Activated CD4-positive, alpha-beta T cell treated with anti-CD3 and anti-CD28 coated beads, Interleukin-2, amount 10 ng/mL, durations not matched to agents 7 days and 5 days (primary cell): ENCODE measurements around the gene PRTN3. TPM values are rescaled to one million over a fixed set of nuclear protein-coding genes. Genes with fewer than 3 reads are reported as not detected.
"Not testable (repeated sequence)": the region's sequence is repeated elsewhere in the genome, so short reads cannot be mapped to it uniquely, and the experiment has no call there.

Experiments used
- CTCF ChIA-PET: fragments of 350-600 bp; sonication (Branson Sonifier 250); formaldehyde crosslinking; loops from one replicate; lab custom pipeline; 2021; ENCODE audit warnings: antibody characterized with exemption; lab: Charles Lee
- POLR2A ChIA-PET: fragments of 350-600 bp; sonication (Branson Sonifier 250); formaldehyde crosslinking; loops from one replicate; lab custom pipeline; 2021; ENCODE audit warnings: antibody characterized with exemption; lab: Charles Lee
- DNase-seq: peaks from one replicate; pipeline ENCODE4 v3.0.0-alpha.2; 2020
- H3K27ac Mint-ChIP-seq: one replicate; pipeline ENCODE4 v1.8.0; 2021; ENCODE audit warnings: mild to moderate bottlenecking, moderate library complexity, mixed read lengths
- H3K27me3 Mint-ChIP-seq: one replicate; pipeline ENCODE4 v1.8.0; 2021; ENCODE audit warnings: mixed read lengths
- H3K36me3 Mint-ChIP-seq: one replicate; pipeline ENCODE4 v1.8.0; 2021; ENCODE audit warnings: low read depth, mixed read lengths
- H3K4me1 Mint-ChIP-seq: one replicate; pipeline ENCODE4 v1.8.0; 2021; ENCODE audit warnings: mixed read lengths
- H3K4me3 Mint-ChIP-seq: one replicate; pipeline ENCODE4 v1.8.0; 2021; ENCODE audit warnings: mild to moderate bottlenecking, moderate library complexity, mixed read lengths
- H3K9me3 Mint-ChIP-seq: one replicate; pipeline ENCODE4 v1.8.0; 2021; ENCODE audit warnings: mixed read lengths
- total RNA-seq, 2 experiments: library from RNA; stranded (reverse); gene quantifications; one replicate each; pipeline ENCODE4 v1.2.3, GENCODE V29; 2021

Gene PRTN3
- total RNA-seq, 2 experiments from 2014 or later = not detected

GRCh38 chr19:850221-850978 is 9.6 kb downstream of the PRTN3 start:
- peaks cover 18% of the 10 kb centered on the region for H3K27me3 Mint-ChIP-seq
- H3K4me3 Mint-ChIP-seq = no peak overlapping the region
- POLR2A ChIA-PET = no interaction called here
- no peaks in the 10 kb centered on the region for H3K4me1 Mint-ChIP-seq
- H3K9me3 Mint-ChIP-seq = no peaks in the 10 kb centered on the region
- CTCF ChIA-PET = no interaction called here
- no peaks in the 10 kb centered on the region for H3K36me3 Mint-ChIP-seq
- no peak for DNase-seq
- H3K27ac Mint-ChIP-seq = no peak overlapping the region

GRCh38 chr19:850979-851335 is 10.2 kb downstream of the PRTN3 start:
- H3K36me3 Mint-ChIP-seq = no peaks in the 10 kb centered on the region
- peaks cover 15% of the 10 kb centered on the region for H3K27me3 Mint-ChIP-seq
- no peak for DNase-seq
- ChIA-PET CTCF (no interaction called here), POLR2A (no interaction called here)
- H3K4me3 Mint-ChIP-seq = no peak overlapping the region
- H3K4me1 Mint-ChIP-seq = no peaks in the 10 kb centered on the region
- no peak overlapping the region for H3K27ac Mint-ChIP-seq
- H3K9me3 Mint-ChIP-seq = no peaks in the 10 kb centered on the region

- no peak within 1 kb of the TSS for H3K4me3 Mint-ChIP-seq
- no peak within 1 kb of the TSS for H3K27ac Mint-ChIP-seq
- ChIA-PET CTCF (interaction anchor here (0.8 kb wide), 1 partner anchor 10 kb away, joined by 4 read pairs; no protein-coding TSS in a partner anchor), POLR2A (no interaction called here)
- H3K9me3 Mint-ChIP-seq = no peaks in the 10 kb centered on the region
- H3K4me1 Mint-ChIP-seq = peaks cover 2% of the 10 kb centered on the region
- peaks cover 10% of the 10 kb centered on the region for H3K27me3 Mint-ChIP-seq
- DNase-seq = no peak
- no peaks in the 10 kb centered on the region for H3K36me3 Mint-ChIP-seq
These were observed 11.6 kb downstream of the PRTN3 start, which contains the start of gene ELANE for GRCh38 chr19:852136-853013. TSS of gene ELANE (plus strand) at chr19:852303. CDS start at chr19:852329, 26 bp downstream.

GRCh38 chr19:853014-853585 is 12.3 kb downstream of the PRTN3 start:
- CTCF ChIA-PET = no interaction called here
- Mint-ChIP-seq H3K4me3 (no peak overlapping the region), H3K36me3 (no peaks in the 10 kb centered on the region)

GRCh38 chr19:853614-854220 is 12.9 kb downstream of the PRTN3 start:
- peaks cover 13% of the 10 kb centered on the region for H3K27me3 Mint-ChIP-seq
- H3K4me3 Mint-ChIP-seq, POLR2A ChIA-PET, H3K4me1 Mint-ChIP-seq, H3K9me3 Mint-ChIP-seq, H3K36me3 Mint-ChIP-seq, H3K27ac Mint-ChIP-seq, DNase-seq: not testable (repeated sequence)
- CTCF ChIA-PET = interaction anchor here (0.7 kb wide), 1 partner anchor 99 kb away, joined by 3 read pairs; no protein-coding TSS in a partner anchor

More at GRCh38 chr19:853014-853585, 12.3 kb downstream of the PRTN3 start:
- Mint-ChIP-seq H3K4me1 (peaks cover 5% of the 10 kb centered on the region), H3K27ac (no peak overlapping the region), H3K27me3 (peaks cover 11% of the 10 kb centered on the region), H3K9me3 (no peaks in the 10 kb centered on the region)
- POLR2A ChIA-PET = no interaction called here
- DNase-seq = no peak

- Mint-ChIP-seq H3K27me3 (peaks cover 12% of the 10 kb centered on the region), H3K9me3 (no peaks in the 10 kb centered on the region), H3K4me3 (no peak overlapping the region), H3K36me3 (no peaks in the 10 kb centered on the region), H3K27ac (no peak overlapping the region), H3K4me1 (peaks cover 7% of the 10 kb centered on the region)
- no peak for DNase-seq
- CTCF ChIA-PET = interaction anchor here (0.6 to 0.7 kb wide), 2 partner anchors 9 to 99 kb away, joined by 3 to 4 read pairs; no protein-coding TSS in a partner anchor
- POLR2A ChIA-PET = no interaction called here
These were observed 13.8 kb downstream of the PRTN3 start for GRCh38 chr19:854549-854948.

GRCh38 chr19:855142-855541 is 14.3 kb downstream of the PRTN3 start:
- Mint-ChIP-seq H3K9me3 (no peaks in the 10 kb centered on the region), H3K4me1 (peaks cover 7% of the 10 kb centered on the region), H3K27me3 (peaks cover 17% of the 10 kb centered on the region), H3K36me3 (no peaks in the 10 kb centered on the region), H3K27ac (no peak overlapping the region), H3K4me3 (no peak overlapping the region)
- no peak for DNase-seq
- ChIA-PET POLR2A (no interaction called here), CTCF (interaction anchor here (1.4 kb wide), 1 partner anchor 127 kb away, joined by 3 read pairs; no protein-coding TSS in a partner anchor)

- Mint-ChIP-seq H3K36me3 (no peaks in the 10 kb centered on the region), H3K4me3 (no peak overlapping the region), H3K27ac (no peak overlapping the region), H3K9me3 (no peaks in the 10 kb centered on the region), H3K27me3 (peaks cover 17% of the 10 kb centered on the region), H3K4me1 (peaks cover 7% of the 10 kb centered on the region)
- DNase-seq = no peak
- POLR2A ChIA-PET = no interaction called here
- CTCF ChIA-PET = interaction anchor here (0.9 to 1.8 kb wide), 4 partner anchors 67 to 388 kb away, joined by 3 to 6 read pairs (median 3); no protein-coding TSS in a partner anchor
These were observed 14.8 kb downstream of the PRTN3 start for GRCh38 chr19:855566-856120.

- POLR2A ChIA-PET = no interaction called here
- Mint-ChIP-seq H3K4me3 (no peak overlapping the region), H3K9me3 (no peaks in the 10 kb centered on the region), H3K27ac (no peak overlapping the region), H3K4me1 (peaks cover 14% of the 10 kb centered on the region), H3K27me3 (peaks cover 17% of the 10 kb centered on the region), H3K36me3 (no peaks in the 10 kb centered on the region)
- CTCF ChIA-PET = interaction anchor here (1.4 kb wide), 1 partner anchor 15 kb away, joined by 5 read pairs; no protein-coding TSS in a partner anchor
- DNase-seq = no peak
These were observed 17.5 kb downstream of the PRTN3 start for GRCh38 chr19:858284-858683.

GRCh38 chr19:858868-859843 is 18.4 kb downstream of the PRTN3 start, which contains the start of gene CFD:
TSS of gene CFD (plus strand) at chr19:859664. CDS start at chr19:859690, 26 bp downstream.
- Mint-ChIP-seq H3K9me3 (no peaks in the 10 kb centered on the region), H3K27ac (no peak within 1 kb of the TSS), H3K27me3 (peaks cover 14% of the 10 kb centered on the region), H3K36me3 (no peaks in the 10 kb centered on the region), H3K4me3 (peak within 1 kb of the TSS; percentile 32), H3K4me1 (peaks cover 21% of the 10 kb centered on the region)
- CTCF ChIA-PET = interaction anchor here (1.4 kb wide), 1 partner anchor 16 kb away, joined by 5 read pairs; no protein-coding TSS in a partner anchor
- POLR2A ChIA-PET = no interaction called here
- DNase-seq = no peak

GRCh38 chr19:861141-861755 is 20.4 kb downstream of the PRTN3 start:
- H3K36me3 Mint-ChIP-seq = no peaks in the 10 kb centered on the region
- H3K4me1 Mint-ChIP-seq = peaks cover 21% of the 10 kb centered on the region
- CTCF ChIA-PET = no interaction called here
- no peak overlapping the region for H3K4me3 Mint-ChIP-seq
- H3K27ac Mint-ChIP-seq = no peak overlapping the region
- no peaks in the 10 kb centered on the region for H3K9me3 Mint-ChIP-seq
- H3K27me3 Mint-ChIP-seq = peaks cover 14% of the 10 kb centered on the region
- POLR2A ChIA-PET = no interaction called here
- DNase-seq = no peak
